GM18858 (cell line): Measurements from ENCODE around the gene OXNAD1.

Experiments
- ATAC-seq: cut with Tn5 transposase; IDR thresholded peaks from one replicate; pipeline ENCODE4 v1.9.1; 2021; ENCODE audit not compliant: unreplicated experiment

OXNAD1 gene, protein sequence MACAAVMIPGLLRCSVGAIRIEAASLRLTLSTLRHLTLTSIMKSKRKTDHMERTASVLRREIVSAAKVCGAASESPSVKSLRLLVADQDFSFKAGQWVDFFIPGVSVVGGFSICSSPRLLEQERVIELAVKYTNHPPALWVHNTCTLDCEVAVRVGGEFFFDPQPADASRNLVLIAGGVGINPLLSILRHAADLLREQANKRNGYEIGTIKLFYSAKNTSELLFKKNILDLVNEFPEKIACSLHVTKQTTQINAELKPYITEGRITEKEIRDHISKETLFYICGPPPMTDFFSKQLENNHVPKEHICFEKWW

DNA sequence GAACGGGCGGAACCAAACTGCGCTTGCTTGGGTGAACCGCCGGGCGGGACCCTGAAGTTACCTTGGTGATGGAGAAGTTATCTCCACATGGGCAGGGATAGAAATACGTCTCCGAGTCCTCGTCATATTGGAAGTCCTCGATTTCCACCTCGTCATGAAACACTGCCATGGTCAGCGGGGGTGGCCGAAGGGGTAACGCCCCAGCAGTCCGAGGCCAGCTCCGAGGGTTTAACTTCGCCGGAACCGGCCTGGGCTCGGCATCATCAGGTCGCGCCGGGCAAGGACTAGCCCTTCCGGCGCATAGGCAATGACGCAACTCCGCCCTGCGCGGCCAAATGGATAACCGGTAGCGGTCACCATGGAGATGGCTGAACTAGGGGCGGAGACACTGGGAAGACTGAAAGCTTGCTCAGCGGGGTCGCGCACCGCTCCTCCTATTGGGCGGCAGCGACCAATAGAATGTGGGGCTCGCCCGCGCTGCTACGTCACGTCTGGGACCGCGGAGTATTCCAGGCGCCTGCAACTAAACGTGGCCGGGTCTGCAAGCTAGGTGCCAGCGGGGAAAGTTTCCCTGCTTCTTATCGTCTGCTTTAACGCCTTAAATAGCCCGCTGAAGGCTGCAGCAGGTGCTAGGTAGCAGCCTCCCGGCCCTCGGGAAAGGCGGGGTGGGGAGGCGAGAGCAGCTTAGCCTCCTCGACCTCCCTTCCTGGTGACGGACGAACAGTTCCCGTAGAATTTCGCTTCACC is at the start of gene OXNAD1, which contains the start of gene DPH3:
OXNAD1 (plus strand) TSS at position 505 of the 747 bp plus-strand sequence. CDS start 5,741 bp downstream, outside the sequence.
DPH3 (minus strand) TSS at position 236 of the 747 bp plus-strand sequence; CDS start at position 169, 67 bp downstream.
- peak; percentile 95 for ATAC-seq

DNA sequence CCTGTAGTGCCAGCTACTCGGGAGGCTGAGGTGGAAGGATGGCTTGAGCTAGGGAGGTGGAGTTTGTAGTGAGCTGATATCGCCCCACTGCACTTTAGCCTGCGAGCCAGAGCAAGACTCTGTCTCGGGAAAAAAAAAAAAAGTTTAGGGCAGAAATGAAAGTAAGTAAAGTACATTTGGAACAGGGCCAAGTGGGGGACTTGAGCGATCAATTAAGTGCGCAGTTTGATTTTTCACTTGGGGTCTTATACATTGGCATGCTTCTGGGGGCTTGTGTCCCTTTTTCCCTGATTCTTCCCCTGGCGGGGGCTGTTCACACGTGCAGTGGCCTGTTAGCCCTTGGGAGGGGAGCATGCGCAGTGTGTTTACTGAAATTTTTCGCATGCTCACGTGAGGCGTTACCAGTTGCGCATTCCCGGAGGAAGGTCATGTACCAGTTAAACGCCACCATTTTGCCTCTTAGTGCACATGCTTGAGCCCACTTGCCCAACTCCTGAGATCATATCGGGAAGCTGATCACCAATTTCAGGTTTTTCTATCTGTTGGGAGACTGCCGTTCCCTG is 48.6 kb upstream of the OXNAD1 start:
- no peak for ATAC-seq

DNA sequence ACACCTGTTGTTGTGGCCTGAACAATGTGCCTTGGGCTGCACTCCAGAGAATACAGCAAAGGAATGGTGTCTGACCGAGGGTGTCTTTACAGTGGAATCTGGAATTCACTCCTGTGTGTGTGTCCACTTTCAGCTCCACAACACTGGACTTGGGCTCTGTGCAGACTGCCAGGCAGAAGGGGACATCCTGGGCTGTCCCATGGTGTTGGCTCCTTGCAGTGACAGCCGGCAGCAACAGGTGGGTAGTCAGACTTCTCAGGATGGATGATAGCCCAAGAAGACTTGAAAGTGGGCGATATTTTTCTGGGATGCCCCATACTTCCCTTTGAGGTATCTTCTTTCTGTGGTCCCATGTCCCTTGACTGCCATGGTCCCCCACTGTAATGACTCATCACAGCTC is 45.2 kb upstream of the OXNAD1 start:
- ATAC-seq: no peak

DNA sequence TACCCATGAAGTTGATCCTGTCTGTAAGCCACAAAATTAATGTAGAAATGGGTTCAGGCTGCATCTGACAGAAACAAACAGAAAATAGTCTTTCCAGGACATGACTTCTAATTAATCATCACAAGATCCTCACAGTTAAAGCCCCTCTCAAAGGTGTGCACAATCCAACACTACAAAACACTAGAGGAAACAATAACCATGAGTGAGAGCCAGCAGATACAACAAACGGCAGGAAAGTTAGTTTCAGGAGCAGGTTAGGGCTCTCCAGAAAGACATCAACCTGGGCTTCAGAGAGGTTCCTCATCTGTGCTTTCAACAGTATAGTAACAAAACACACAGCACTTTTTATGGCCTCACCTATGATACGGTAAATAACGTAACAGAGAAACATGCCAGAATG is 43.0 kb upstream of the OXNAD1 start:
- ATAC-seq: no peak

DNA sequence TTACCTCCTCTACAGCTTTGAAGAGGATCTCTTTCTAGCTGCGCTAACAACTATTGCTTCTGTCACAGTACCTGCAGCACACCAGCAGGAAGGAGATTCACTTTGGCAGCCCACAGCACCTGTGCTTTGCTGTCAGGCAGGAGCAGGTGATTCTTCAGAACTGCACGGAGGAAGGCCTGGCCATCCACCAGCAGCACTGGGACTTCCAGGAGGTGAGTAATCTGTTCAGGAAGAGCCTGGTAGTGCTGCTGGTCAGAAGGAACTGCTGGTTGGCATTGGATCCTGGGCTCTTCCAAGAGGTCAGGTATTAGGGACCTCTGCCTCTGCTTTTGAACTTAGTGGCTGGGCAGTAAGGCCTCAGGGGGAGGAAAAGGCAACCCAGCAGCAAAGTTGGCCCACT is 42.5 kb upstream of the OXNAD1 start:
- no peak for ATAC-seq

DNA sequence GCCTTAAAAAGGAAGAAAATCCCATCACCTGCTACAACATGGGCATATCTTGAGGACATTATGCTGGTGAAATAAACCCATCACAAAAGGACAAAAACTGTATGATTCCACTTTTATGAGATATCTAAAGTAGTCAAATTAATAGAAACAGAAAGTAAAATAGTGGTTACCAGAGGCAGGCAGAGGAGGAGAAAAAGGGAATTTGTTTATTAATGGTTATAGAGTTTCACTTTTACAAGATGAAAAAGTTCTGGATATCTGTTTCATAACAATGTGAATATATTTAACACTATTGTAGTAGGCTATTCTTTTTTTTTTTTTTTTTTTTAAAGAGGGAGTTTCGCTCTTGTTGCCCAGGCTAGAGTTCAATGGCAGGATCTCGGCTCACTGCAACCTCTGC is 40.7 kb upstream of the OXNAD1 start:
- no peak for ATAC-seq

DNA sequence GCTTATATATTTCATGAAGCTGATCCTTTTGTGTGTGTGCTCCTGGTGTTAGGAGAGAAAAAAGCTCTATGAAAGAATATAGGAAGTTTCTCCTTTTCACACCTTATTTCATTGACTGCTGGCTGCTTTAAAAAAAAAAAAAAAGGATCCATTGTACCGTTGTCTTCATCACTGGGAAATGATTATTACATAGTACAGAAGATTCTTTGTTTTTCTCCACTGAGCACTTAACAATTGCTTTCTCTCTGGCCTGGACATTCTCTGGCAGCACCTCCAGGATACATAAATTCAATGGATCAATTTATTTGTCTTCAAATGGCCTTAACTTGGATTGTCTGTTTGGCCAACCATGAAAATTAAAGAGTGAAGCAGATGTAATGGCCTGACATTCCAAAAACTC is 37.4 kb upstream of the OXNAD1 start:
- ATAC-seq: no peak

DNA sequence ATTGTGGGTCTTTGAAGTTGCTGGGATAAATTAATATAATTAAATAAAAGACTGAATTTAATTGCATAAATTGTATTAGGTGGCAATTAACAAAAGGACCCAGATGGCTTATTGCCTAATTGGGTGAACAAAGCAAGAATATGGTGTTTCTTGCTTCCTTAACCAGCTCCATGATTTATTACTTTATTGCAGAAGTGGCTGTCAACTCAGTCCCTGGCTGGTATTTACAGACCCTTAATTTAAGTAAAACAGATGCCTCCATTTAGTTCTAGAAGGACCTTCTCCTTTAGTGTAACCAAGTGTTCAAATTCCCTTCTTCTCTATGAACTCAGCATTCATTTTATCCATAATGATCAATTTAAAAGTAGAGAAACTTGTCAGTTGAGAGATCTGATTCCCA is 35.3 kb upstream of the OXNAD1 start:
- ATAC-seq: no peak

DNA sequence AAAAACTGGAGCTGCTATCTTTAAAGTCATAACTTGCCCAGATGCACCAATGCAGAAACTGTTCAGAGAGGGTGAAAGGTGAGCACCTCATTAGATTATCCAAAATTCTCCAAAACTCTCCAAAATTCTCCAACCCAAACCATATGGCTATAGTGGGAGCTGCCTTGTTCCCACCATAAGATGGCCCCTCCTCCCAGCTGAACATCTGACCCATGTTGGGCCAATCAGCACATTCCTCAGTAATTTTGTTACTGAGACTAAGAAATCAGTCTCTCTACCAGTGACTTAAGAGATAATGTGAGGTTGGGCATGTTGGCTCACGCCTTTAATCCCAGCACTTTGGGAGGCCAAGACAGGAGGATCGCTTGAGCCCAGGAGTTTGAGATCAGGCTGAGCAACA is 33.0 kb upstream of the OXNAD1 start:
- no peak for ATAC-seq

DNA sequence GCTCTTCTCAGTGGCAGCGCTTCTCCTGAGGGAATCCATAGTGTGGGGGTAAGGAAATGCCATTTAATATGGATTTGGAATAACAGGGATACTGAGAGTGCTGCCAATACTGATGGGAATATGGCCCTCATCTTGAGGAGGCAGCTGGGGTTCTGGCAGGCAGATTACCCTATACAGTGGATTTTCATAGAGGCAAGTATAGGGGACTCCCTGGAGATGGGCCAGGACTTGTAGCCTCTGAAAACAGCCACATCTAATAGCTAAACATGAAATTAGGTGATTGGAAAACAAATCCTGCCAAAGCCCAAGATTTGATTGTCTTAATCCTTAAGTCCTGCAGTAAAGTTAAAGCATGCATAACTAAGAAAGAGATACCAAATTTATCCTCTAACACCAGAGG is 31.2 kb upstream of the OXNAD1 start:
- no peak for ATAC-seq

DNA sequence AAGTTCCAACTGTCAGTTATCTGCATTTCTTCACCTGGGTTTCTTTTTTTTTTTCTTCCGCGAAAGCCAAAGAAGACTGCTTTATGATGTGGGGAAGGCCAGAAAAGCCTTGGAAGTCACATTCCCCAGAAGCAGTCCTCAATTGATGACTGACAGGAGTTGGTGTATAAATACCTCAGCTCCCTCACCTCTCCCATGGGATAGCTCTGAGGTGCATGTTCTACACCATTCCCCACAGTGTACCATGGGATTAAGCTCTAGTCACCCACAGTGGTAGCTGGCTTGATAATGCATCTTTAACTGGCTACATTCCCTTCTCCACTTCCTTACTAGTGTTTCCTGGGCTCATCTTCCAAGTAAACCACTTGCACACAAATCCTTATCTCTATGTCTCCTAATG is 30.7 kb upstream of the OXNAD1 start:
- ATAC-seq: no peak

DNA sequence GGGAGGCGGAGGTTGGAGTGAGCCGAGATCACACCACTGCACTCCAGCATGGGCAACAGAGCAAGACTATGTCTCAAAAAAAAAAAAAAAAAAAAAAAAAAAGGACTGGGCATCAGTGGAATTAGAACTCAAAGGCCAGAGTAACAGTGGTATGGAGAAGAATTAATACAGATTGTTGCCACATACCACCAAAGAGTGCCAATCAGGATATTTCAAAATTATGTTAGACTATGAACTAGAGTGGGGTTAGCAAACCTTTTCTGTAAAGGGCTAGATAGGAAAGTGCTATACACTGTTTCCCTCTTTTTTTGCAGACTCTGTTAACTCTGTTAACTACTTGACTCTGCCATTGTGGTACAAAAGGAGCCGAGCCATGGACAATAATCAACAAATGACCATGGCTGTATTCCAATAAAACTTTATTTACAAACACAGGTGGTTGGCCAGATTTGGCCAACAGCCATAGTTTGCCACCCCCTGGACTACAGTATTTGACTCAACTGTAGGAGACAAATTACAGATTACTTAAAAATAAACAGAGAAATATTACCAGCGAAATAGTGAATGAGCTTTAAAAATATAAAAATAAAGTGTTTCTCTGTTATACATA is 28.9 kb upstream of the OXNAD1 start:
- no peak for ATAC-seq

DNA sequence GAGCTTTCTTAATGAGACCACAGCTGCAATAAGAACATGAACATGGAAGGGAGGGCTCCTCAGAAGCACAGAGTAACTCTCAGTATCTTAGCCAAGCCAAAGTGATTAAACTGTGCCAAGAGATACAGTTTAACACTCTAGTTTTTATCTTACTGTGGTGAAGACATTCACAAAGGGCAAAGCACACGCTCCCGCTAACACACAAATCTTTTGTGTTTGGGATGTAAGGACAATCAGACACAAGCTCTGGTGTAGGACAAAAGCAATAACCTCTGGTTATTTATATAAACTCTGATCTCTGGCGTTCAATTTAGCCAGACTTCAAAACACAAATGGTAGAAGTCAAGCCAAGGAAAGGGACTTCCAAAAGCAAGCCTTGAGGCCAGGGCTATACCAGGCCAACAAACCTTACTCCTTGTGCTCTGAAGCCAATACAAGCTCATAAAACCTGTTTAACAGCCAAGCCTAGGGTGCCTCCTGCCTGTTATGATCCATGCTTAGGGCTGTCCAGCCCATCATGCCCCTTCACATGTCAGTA is 28.1 kb upstream of the OXNAD1 start:
- ATAC-seq: no peak

DNA sequence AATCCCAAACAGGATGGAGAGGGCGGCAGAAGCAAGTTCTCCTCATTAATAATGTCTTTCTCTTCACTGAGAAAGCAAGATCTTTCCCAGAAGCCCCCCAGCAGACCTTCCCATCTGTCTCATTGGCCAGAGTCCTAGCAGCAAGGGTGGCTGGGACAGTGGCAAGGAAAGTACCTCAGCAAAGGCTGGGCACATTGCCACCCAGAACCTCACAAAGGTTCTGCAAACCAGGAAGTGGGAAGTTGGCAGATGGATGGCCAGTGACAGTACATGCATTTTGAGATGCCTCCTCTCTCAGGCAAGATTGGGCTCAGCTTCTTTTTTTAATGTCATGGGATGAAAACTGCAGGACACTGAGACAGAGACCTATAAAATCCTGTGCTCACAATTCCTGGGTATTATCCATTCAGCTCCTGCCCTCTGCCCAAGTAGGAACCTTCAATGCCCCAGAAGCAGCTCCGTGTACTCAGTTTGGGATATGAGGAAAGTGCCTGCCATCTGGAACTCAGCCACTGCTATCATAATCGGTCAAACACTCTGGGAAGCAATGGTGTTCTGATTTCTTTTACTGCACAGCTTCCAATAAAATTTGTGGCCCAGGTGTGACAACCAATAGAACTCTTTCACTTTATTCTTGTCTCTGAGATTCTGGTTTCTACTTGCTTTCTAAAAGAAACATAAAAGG is 25.8 kb upstream of the OXNAD1 start:
- no peak for ATAC-seq

DNA sequence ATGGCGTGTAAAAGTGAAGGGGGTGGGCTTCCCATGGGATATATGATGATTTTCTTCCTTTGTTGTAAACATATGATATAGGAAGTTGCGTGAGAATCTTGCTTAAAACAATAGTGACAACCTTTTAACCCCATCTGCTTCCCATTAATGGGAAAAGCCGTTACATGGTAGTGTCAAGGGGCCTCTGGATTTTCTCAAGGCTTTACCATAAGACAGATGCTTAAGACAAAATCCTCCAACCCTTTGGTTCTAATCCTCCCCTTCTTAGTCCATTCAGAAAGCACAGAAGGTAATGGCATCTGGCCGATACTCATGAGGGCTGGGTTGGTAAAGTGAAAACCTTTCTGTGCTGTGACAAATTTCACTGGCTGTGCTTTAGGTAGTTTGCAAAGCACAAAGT is 25.2 kb upstream of the OXNAD1 start:
- no peak for ATAC-seq

DNA sequence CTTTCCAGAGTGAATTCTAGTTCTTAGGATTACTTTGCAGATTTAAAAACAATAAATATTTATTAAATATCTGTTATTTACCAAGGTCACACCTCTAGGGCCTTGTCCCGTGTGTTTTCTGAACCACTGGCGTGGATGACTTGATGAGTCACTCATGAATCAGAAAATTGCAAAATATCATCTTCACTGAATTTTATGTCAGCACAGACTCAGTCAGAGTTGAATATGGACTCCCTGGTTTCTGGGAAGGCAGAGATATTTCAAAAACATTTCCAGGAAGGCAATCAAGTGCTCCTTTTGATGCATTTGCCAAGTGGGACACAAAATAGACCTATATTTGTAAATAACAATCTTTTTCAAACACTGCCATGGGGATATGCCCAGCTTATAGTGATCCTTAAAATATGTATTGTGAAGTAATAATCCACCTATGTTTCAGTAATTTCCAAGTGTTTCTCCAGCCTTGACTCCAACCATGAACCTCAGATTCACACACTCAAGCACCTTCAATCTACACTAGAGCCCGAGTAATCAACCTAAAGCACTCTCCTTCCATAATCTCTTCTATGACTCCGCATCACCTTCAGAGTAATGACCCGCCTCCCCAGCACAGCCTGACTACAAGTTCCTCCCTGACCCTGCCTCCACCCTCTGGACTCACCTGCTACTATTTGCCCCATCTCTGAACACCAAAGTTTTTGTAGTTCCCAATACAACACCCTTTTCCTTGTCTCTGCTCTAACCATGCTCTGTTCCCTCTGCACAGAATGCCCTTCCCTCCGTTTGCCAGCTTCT is 24.6 kb upstream of the OXNAD1 start:
- no peak for ATAC-seq

DNA sequence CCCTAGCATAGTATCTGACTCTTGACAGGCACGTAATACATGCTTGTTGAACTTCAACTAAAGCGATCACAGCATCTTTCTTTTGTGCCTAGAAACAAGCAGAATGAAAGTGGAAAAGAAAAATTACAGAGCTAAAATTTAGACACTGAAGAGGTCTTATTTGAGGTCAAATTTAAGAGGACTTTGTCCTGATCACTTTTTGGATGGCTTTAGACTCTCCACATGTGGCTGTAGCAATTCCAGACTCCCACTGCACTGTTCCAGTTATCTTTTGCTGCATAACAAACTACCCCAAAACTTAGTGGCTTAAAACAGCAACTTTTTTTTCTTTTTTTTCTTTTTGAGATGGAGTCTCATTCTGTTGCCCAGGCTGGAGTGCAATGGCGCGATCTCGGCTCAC is 23.8 kb upstream of the OXNAD1 start:
- no peak for ATAC-seq

DNA sequence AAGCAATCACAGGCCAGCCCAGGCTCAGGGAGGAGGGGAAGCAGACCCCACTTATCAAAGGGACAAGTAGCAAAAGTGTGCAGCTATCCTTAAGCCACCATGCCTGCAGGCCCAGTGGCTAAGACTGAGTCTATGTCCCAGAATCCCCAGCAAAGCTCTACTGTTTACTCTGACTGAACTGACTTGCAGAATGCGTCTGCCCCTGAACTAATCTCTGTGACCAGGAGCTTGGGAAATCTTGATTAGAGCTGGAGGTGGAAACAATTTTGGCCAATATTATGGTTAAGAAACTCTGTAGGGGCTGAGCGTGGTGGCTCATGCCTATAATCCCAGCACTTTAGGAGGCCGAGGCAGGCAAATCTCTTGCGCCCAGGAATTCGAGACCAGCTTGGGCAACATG is 22.8 kb upstream of the OXNAD1 start:
- ATAC-seq: no peak

DNA sequence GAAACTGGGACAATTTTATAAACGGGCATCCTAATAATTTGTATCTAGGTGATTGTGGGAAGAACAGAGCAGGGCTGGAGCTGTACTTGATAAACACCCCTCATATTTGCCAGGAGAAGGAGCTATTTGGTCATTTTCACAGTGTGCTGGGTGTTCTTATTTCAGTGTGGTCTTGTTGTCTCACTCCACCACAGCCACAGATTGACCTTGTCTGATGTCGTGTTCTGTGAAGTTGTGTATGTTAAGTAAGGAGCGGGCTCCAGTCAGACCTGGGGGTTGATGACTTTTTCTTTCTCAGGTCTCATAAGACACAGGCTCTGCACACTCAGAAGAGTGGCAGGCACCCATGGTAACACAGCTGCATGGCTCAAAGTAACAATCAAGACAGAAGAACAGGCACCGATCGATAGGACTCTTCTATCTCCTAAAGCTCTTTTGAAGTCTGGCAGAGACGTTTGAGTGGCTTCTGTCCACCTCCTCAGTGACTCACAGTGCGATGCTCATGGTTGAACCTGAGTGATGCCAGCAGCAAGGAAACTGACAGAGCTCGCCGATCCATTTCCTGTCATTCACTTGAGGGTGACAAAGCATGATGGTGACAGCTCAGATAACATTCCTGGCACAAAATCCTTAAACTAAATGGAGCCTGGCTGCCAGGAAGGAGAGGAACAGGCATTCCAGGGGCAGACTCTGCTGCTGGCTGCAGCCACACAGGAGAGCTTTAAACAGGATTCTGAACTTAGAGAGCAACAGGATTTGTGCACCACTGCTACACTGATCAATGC is 21.1 kb upstream of the OXNAD1 start:
- ATAC-seq: no peak
